Left cardiac atrium (tissue), 4 donors: ENCODE data around the gene NFKBIL1. TPM values are rescaled to one million over a fixed set of nuclear protein-coding genes. Genes with fewer than 3 reads are reported as not detected.
"Not testable (repeated sequence)": the region's sequence is repeated elsewhere in the genome, so short reads cannot be mapped to it uniquely, and the experiment has no call there.

ENCODE experiments used
- ATAC-seq, 2 donors: fragments of 200-7000 bp; cut with Tn5 transposase; one replicate each; pipeline ENCODE4 v1.9.1; 2020; ENCODE audit warnings: mild to moderate bottlenecking in 2 of 2, moderate library complexity in 2 of 2
- DNase-seq: peaks from one replicate; pipeline ENCODE4 v3.0.0-alpha.2; 2020
- intact Hi-C, 2 donors: fragments of 100-400 bp; cut with DNase I; formaldehyde crosslinking; loops; one replicate each; pipeline versions ENCODE4 v1.14.1 to v1.15.1; 2022 to 2023
- long read RNA-seq: library from polyadenylated mRNA; unstranded; transcript quantifications from one replicate; pipeline ENCODE4 v2.0.0, GENCODE V29; 2021
- total RNA-seq, 2 donors: library from RNA; stranded (reverse); fragmentation: NEBNext Ultra II Directional; extraction: Animal tissue kit (Norgen Biotek cat#: 25700); gene quantifications; one replicate each; pipeline ENCODE4 v1.2.1, GENCODE V29; 2021
- donor health status: DM: no; HTN: yes; CAD: no.
- donor health status: DM: no; HTN: yes; CAD: no; lungs with severe emphysema.
- donor health status: DM: yes; HTN: yes; CAD: no.
- donor health status: Dilated cardiomyopathy.

Gene NFKBIL1, protein sequence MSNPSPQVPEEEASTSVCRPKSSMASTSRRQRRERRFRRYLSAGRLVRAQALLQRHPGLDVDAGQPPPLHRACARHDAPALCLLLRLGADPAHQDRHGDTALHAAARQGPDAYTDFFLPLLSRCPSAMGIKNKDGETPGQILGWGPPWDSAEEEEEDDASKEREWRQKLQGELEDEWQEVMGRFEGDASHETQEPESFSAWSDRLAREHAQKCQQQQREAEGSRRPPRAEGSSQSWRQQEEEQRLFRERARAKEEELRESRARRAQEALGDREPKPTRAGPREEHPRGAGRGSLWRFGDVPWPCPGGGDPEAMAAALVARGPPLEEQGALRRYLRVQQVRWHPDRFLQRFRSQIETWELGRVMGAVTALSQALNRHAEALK
- 10 to 100 TPM; 12.9 to 14.8 TPM for total RNA-seq
- long read RNA-seq, transcript NFKBIL1-201 (4 exons, 1,401 nt) = minor isoform, 7 of 22 reads
- long read RNA-seq, transcript NFKBIL1-203 (4 exons, 1,478 nt) = major isoform, 15 of 22 reads
- long read RNA-seq, partial matches to known transcripts = 0 of 22 reads
- long read RNA-seq, other reads (novel, unspliced or antisense) = 0 of 22 reads

DNA sequence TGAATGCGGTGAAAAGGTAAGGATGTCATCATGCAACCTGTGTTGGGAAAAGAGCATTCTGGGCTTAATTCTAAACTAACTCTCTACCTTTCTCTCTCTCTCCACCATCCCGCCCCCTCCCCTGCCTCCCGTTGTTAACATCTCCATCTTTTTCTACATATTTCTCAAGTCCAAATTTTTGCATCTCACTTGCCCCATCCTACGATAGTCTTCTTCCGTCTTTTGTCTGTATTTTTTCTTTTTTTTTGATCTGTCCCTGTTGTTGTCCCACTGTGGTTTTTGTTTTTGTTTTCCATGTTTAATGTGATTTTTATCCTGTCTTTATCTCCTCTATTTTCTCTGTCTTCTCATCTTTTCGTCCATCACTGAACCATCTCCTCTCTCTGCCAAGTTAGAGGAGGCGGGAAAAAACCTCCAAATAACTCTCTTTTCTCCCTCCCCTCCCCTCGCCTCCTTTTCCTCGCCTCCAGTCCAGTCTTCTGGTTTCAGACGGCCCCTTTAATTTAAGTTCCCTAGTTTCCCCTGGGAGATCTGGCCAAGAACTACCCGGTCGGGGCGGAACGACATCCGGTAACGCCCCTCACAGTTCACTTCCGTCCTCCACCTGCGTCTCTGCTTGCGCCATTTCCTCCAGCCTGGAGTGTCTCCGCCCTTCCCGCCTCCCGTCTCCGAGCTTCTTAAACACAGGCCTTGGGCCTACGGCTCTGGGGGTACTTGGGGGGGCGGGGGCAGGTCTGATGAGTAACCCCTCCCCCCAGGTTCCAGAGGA, at the start of gene NFKBIL1:
TSS of gene NFKBIL1 (plus strand) at position 651 of the 769 bp plus-strand sequence. CDS start at position 738, 87 bp downstream.
- peak; percentile 97 to 98 for ATAC-seq
- intact Hi-C loops = loop anchor here in 1 of 2 donors (1.0 to 5.0 kb wide), 2 partner anchors 35 to 51 kb away; partner anchors contain the start of gene LTB

GRCh38 chr6:31498748-31499147, 48.7 kb upstream of the NFKBIL1 start:
- ATAC-seq (no peak), DNase-seq (no peak)
- intact Hi-C loops = loop anchor here in 1 of 2 donors (5.0 kb wide), 1 partner anchor 44 kb away; the partner anchor contains the start of gene DDX39B

More for the DNA sequence above, at the start of gene NFKBIL1:
- DNase-seq = peak; percentile 97

DNA sequence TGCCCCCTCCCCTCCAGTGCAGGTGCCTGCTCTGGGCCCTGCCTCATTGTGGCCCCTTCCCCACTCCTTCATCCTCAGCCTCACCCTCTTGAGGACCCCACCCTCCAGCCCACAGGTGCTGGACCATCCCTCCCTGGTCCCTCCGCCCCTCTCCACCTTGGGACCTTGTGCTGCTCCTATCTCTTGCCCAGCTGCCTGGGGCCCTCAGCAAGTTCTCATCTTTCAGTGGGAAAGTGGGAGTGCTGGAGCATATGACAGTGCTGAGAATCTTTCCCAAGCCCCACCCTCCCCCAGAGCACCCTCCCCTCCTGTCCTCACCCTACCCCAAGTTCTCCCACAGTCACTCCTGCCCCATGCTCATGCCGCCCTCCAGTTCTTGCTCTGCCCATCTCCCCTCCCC, 47.8 kb upstream of the NFKBIL1 start:
- intact Hi-C loops = loop anchor here in 1 of 2 donors (5.0 kb wide), 1 partner anchor 43 kb away; the partner anchor contains the start of gene DDX39B
- ATAC-seq, DNase-seq: not testable (repeated sequence)

DNA sequence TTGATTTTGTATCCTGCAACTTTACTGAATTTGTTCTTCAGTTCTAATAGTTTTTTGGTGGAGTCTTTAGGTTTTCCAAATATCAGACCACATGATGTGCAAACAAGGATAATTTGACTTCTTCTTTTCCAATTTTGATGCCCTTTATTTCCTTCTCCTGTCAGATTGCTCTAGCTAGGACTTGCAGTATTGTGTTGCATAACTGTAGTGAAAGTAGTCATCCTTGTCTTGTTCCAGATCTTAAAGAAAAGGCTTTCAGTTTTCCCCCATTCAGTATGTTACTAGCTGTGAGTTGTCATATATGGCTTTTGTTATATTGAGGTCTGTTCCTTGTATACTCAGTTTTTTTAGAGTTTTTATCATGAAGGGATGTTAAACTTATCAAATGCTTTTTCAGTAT, 44.8 kb upstream of the NFKBIL1 start:
- ATAC-seq = no peak
- intact Hi-C loops = no loop called here

GRCh38 chr6:31509036-31509435, 38.4 kb upstream of the NFKBIL1 start:
- intact Hi-C loops, DNase-seq: not testable (repeated sequence)
- peak in 1 of 2 donors; percentile 15 for ATAC-seq

More for the DNA sequence above, 44.8 kb upstream of the NFKBIL1 start:
- DNase-seq = no peak

DNA sequence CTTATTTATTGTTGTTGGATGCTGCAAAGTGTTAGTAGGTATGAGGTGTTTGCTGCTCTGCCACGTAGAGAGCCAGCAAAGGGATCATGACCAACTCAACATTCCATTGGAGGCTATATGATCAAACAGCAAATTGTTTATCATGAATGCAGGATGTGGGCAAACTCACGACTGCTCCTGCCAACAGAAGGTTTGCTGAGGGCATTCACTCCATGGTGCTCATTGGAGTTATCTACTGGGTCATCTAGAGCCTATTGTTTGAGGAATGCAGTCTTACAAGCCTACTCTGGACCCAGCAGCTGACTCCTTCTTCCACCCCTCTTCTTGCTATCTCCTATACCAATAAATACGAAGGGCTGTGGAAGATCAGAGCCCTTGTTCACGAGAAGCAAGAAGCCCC, 37.4 kb upstream of the NFKBIL1 start:
- ATAC-seq (no peak), DNase-seq (no peak)
- intact Hi-C loops = no loop called here

DNA sequence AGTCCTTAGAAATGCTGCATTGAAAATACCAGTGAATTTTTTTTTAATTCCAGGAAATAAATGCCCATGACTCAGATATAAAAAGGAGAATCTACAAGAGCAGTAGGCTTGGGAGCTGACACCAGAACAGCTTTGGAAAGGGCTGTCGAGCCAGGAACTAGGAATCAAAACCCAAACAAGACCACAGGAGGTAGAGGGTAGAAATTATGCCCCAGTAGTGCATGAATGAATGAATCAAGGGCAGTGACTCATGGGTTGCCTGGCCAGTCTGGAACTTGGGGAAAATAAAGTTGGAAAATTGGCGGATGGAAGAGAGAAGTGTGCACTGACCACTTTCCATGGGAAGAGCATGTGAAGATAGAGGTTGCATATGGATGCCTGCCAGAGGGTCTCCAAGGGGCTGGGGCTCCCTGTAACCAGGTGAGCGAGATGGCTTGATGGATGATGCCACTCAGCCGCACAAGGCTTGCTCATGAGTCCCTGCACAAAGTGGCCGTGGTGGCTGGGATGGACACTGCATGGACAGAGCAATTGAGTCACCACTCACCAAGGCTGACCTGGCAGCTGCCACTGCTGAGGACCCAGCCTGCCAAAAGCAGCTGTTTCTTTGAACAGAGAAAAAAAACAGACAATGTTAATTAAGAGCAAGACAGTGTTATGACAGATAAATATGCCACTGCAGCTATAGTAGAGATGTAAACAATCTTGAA, 33.8 kb upstream of the NFKBIL1 start:
- intact Hi-C loops = no loop called here
- DNase-seq (no peak), ATAC-seq (no peak)

- no peak for ATAC-seq
- DNase-seq = no peak
- intact Hi-C loops = no loop called here
Measured at GRCh38 chr6:31521835-31522234, 25.6 kb upstream of the NFKBIL1 start.

- intact Hi-C loops = no loop called here
- DNase-seq (no peak), ATAC-seq (no peak)
Measured at GRCh38 chr6:31525553-31525931, 21.9 kb upstream of the NFKBIL1 start.

DNA sequence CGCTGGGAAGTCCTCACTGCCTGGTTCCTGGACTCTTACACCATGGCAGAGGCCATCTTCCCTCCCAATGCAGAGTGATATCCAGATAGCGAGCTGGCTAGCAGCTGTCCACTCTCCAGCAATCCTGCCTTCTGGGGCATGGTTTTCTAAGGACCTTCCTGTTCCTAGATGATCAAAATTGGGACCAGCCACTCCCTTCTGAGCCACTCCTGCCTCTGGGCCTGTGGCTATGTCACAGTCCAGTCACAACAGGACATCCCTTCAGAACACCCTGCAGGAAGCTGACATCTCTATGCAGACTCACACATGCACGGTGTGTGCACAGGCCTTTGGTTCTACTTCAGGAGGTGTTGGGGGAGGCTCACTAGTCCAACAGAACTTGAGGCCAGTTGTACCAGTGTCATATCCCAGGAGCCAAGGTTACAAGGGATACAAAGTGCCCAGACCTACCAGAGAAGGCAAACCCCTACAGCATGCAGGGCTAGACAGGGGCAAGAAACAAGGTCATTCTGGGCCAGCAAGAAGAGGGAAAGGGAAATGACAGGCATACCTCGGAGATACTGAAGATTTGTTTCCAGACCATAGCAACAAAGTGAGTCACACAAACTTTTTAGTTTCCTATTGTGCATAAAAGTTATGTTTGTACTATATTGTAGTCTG, 21.3 kb upstream of the NFKBIL1 start:
- DNase-seq = no peak
- peak in 1 of 2 donors; percentile 8 for ATAC-seq
- intact Hi-C loops = no loop called here

GRCh38 chr6:31528307-31528777, 19.1 kb upstream of the NFKBIL1 start:
- ATAC-seq (peak in 1 of 2 donors; percentile 7), DNase-seq (no peak)
- intact Hi-C loops = no loop called here

GRCh38 chr6:31528821-31529328, 18.5 kb upstream of the NFKBIL1 start, which contains the start of gene MCCD1:
TSS of gene MCCD1 (plus strand) at chr6:31528962. CDS start at chr6:31529015, 53 bp downstream.
- ATAC-seq = peak; percentile 27 to 28
- no peak for DNase-seq
- intact Hi-C loops = no loop called here

- intact Hi-C loops = no loop called here
- ATAC-seq = peak in 1 of 2 donors; percentile 10
- no peak for DNase-seq
Measured at GRCh38 chr6:31529329-31530150, 17.9 kb upstream of the NFKBIL1 start.

GRCh38 chr6:31530659-31531058, 16.7 kb upstream of the NFKBIL1 start:
- ATAC-seq (no peak), DNase-seq (no peak)
- intact Hi-C loops = no loop called here

DNA sequence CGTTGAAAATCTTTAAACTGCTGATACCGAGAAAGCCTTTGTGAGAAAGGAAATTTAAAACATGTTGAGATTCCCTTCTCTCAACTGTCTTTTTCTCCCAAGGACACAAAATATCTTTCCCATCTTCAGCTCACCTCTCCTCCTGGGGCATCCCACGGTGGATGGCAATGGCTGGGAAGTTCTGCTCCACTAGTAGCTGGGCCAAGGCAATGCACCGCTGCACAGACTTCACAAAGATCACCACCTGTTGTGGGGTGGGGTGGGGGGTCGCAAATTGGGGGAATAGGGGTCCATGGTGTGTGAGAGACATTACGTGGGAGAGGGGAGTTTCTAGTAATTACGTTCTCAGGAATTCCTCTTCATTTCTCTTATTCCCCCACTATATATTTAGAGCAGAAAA, 16.2 kb upstream of the NFKBIL1 start:
- DNase-seq (no peak), ATAC-seq (no peak)
- intact Hi-C loops = no loop called here

DNA sequence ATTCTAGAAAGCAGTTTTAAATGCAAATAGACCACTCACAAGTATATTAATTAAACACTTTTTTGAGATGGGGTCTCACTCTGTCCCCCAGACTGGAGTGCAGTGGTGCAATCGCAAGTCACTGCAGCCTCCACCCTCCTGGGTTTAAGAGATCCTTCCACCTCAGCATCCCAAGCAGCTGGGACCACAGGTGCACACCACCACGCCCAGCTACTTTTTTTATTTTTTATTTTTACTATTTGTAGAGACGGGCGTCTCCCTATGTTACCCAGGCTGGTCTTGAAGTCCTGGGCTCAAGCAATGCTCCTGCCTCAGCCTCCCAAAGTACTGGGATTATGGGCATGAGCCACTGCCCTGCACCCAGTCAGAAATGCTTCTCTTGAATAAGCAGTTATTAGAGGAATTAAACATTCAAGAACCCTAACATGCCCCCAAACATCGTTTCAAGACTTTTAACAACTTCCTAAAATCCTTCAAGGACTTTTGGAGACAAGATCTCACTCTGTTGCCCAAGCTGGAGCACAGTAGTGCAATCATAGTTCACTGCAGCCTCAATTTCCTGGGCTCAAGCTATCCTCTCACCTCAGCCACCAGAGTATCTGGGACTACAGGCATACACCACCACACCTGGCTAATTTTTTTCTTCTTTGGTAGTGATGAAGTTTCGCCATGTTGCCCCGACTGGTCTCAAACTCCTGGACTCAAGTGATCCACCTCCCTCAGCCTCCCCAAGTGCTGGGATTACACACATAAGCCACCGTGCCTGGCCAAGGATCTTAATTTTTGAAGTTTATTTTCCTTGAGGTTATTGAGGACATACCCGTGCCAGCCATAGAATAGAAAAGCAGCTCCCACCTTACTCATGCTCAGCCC, 15.4 kb upstream of the NFKBIL1 start:
- intact Hi-C loops = no loop called here
- no peak for DNase-seq
- no peak for ATAC-seq
